Astrocyte of the cerebellum (primary cell): Measurements from ENCODE around the gene IREB2.

ENCODE experiments used
- DNase-seq: peaks from one replicate; pipeline ENCODE4 v3.0.0-alpha.2; 2011; ENCODE audit warnings: low read depth
- H3K4me3 ChIP-seq: 2 replicates; pipeline ENCODE4 v1.5.1; 2011; ENCODE audit warnings: mild to moderate bottlenecking, low read depth, low read length, moderate library complexity
- in situ Hi-C: cut with HindIII; loops from 2 replicates; pipeline ENCODE4 v1.10.0; 2017; ENCODE audit warnings: low sequenced_read_pairs
- TF ChIP-seq, protein P1 (sequence below): IDR thresholded peaks from 2 replicates; pipeline ENCODE4 v1.5.1; 2012; ENCODE audit warnings: low read length, low read depth, moderate library complexity, mild to moderate bottlenecking; ENCODE audit errors: missing control alignments

IREB2 gene

DNA sequence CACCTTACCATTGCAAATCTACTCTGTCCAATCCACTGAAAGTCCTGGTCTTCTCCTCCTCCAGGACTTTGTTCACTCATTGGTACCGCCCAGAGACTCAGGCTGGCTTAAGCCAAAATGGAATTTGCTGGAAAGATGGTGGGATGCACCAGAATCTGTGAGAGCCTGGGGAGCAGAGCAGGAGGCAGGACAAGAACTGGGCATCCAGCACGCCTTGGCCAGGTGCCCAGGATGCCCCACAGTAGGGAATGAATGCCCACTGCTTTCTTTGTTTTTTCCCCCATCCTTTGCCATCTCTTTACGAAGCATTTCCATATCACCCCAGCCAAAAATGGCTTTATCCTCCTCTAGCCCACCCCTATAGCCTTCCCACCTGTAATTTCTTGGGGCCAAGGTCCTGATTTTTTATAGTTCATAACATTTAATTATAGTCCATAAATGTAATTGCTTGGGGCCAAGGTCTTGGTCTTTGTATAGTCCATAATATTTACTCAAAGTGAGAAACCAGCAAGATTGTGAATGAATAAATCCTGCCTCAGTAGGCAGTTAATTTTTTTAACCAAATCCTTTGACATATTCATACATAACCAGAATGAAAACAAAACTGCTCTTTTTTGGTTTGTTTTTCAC is 23.3 kb upstream of the IREB2 start:
- DNase-seq = no peak
- TF ChIP-seq, protein P1, sequence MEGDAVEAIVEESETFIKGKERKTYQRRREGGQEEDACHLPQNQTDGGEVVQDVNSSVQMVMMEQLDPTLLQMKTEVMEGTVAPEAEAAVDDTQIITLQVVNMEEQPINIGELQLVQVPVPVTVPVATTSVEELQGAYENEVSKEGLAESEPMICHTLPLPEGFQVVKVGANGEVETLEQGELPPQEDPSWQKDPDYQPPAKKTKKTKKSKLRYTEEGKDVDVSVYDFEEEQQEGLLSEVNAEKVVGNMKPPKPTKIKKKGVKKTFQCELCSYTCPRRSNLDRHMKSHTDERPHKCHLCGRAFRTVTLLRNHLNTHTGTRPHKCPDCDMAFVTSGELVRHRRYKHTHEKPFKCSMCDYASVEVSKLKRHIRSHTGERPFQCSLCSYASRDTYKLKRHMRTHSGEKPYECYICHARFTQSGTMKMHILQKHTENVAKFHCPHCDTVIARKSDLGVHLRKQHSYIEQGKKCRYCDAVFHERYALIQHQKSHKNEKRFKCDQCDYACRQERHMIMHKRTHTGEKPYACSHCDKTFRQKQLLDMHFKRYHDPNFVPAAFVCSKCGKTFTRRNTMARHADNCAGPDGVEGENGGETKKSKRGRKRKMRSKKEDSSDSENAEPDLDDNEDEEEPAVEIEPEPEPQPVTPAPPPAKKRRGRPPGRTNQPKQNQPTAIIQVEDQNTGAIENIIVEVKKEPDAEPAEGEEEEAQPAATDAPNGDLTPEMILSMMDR = no peak
- H3K4me3 ChIP-seq = no peak overlapping the region
- in situ Hi-C loops = loop anchor here (5.0 to 25.0 kb wide), 2 partner anchors 108 to 127 kb away; partner anchors contain the start of gene SKIC8

DNA sequence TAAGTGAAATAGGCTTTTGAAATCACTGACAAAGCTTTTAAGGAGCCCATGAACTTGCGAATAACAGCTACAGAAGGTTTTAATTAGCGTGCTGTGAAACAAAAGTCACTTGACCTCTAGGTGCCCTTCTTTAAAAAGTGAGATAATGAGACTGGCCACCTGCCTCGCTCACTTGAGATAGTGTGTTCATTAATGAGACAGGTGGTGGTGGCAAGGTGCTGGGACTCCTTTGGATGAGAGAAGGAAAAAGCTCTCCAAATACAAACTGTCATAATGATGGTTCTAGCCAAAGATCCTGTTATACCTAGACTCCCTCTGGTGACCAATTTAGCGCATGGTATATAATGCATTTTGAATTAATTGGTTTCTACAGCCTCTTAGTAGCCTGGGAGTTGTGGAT is 22.7 kb upstream of the IREB2 start:
- no peak for DNase-seq
- in situ Hi-C loops = loop anchor here (5.0 to 25.0 kb wide), 2 partner anchors 107 to 128 kb away; partner anchors contain the start of gene SKIC8
- TF ChIP-seq, protein P1 = peak; percentile 43

DNA sequence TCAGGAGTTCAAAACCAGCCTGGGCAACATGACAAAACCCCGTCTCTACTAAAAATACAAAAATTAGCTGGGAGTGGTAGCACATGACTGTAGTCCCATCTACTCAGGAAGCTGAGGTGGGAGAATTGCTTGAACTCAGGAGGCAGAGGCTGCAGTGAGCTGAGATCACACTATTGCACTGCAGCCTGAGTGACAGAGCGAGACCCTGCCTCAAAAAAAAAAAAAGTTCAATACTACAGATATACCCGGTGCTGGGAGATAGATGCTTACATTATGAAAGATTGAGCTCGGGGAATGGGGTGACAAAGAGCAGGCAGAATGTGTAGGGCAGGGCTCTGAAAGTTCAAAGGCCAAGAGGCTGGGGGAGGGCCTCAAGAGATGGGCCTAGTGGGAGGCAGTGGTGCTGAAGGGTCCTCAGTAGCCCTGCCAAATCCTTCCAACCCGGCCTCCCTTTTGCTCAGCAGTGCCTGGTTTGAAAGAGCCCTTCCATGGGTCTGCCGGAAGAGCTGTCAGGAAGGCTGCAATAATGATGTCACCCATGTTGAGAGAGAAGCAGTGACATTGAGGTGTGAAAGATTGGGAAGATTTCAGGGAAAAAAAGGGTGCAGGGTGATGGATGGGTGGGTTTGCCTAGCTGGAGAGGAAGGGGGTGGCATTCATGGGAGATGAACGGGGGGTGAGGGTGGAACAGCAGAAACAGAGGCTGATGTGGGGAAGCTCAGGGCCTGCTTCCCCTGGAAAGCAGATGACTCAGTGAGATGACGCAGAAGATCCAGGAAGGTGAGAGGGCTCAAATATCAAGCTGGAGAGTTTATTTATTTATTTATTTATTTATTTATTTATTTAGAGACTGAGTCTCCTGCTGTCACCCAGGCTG is 20.0 kb upstream of the IREB2 start:
- TF ChIP-seq, protein P1 = no peak
- in situ Hi-C loops = loop anchor here (5.0 to 25.0 kb wide), 2 partner anchors 104 to 131 kb away; partner anchors contain the start of gene SKIC8
- no peak overlapping the region for H3K4me3 ChIP-seq
- no peak for DNase-seq

More for the DNA sequence above, 22.7 kb upstream of the IREB2 start:
- H3K4me3 ChIP-seq = no peak overlapping the region

DNA sequence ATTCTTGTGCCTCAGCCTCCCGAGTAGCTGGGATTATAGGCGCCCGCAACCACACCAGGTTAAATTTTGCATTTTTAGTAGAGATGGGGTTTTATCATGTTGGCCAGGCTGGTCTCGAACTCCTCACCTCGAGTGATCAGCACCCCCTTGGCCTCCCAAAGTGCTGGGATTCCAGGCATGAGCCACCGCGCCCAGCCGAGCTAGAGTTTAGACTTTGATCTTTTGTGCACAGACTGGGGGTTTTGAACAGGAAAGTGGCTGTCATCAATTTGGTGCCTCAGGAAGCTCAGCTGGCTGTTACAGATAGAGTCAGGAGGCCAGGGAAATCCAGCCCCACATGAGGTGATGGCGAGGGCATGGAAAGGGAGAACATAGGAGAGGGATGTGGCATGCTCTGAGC is 19.3 kb upstream of the IREB2 start:
- TF ChIP-seq, protein P1 = no peak
- H3K4me3 ChIP-seq = no peak overlapping the region
- no peak for DNase-seq
- in situ Hi-C loops = loop anchor here (5.0 to 25.0 kb wide), 2 partner anchors 104 to 131 kb away; partner anchors contain the start of gene SKIC8

DNA sequence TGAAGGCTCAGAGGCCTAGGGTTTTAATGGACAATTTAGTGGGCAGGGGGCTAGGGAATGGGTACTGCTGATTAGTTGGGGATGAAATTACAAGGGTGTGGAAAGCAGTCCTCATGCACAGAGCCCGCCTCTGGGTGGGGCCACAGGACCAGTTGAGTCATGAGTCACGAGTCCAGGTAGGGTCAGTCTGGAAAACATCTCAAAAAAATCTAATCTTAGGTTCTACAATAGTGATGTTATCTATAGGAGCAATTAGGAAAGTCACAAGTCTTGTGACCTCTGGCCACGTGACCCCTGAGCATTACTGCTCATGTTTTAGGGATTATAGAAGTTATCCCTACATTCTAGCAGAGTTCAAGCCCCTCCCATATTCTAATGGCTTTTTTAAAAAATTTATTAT is 18.6 kb upstream of the IREB2 start:
- in situ Hi-C loops = loop anchor here (5.0 to 25.0 kb wide), 2 partner anchors 103 to 132 kb away; partner anchors contain the start of gene SKIC8
- TF ChIP-seq, protein P1 = no peak
- no peak overlapping the region for H3K4me3 ChIP-seq
- no peak for DNase-seq

DNA sequence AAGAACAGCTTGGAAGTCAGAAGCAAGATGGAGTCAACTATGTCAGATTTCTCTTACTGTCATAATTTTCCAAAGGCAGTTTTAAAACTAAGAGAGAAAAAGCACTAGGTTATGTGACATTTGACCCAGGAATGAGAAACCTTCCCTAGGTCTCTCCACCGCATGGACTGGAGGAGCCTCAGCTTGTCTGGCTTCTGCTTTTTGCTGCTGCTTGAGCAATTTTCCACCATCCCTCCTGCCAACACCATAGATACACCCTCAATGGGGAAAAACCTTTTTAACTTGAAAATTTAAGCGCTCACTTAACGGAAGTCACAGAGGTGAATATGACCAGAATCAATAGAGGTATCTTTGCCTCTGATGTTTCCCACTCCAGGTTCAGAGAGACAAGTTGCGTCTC is 17.8 kb upstream of the IREB2 start:
- H3K4me3 ChIP-seq = no peak overlapping the region
- in situ Hi-C loops = loop anchor here (25.0 kb wide), 1 partner anchor 133 kb away; the partner anchor contains the start of gene SKIC8
- DNase-seq = no peak
- TF ChIP-seq, protein P1 = no peak
